ENCODE measurements around the gene PAPPA. TPM values are rescaled to one million over a fixed set of nuclear protein-coding genes. Genes with fewer than 3 reads are reported as not detected.

The PAPPA gene
- total RNA-seq, 1 donor from 2014 or later = 2.9 TPM

- no peak for ATAC-seq
- Histone ChIP-seq H3K4me3 (no peak overlapping the region), H3K9me3 (no peaks in the 10 kb centered on the region), H3K27me3 (no peaks in the 10 kb centered on the region), H3K4me1 (no peaks in the 10 kb centered on the region), H3K27ac (no peak overlapping the region), H3K36me3 (no peaks in the 10 kb centered on the region)
- DNase-seq = no peak
- TF ChIP-seq CTCF (IDR thresholded peaks at IDR 0.05) = no peak
- intact Hi-C loops (cut with DNase I) = no loop called here
Measured at GRCh38 chr9:116309900-116310611, 156.5 kb downstream of the PAPPA start.

GRCh38 chr9:116312221-116312620 is 158.6 kb downstream of the PAPPA start:
- Histone ChIP-seq H3K4me1 (no peaks in the 10 kb centered on the region), H3K4me3 (no peak overlapping the region), H3K27me3 (no peaks in the 10 kb centered on the region), H3K9me3 (no peaks in the 10 kb centered on the region), H3K27ac (no peak overlapping the region), H3K36me3 (no peaks in the 10 kb centered on the region)
- intact Hi-C loops (cut with DNase I) = no loop called here
- no peak for TF ChIP-seq CTCF (IDR thresholded peaks at IDR 0.05)
- DNase-seq (no peak), ATAC-seq (no peak)

GRCh38 chr9:116313638-116314037 is 160.0 kb downstream of the PAPPA start:
- Histone ChIP-seq H3K36me3 (no peaks in the 10 kb centered on the region), H3K4me1 (no peaks in the 10 kb centered on the region), H3K27ac (no peak overlapping the region), H3K9me3 (no peaks in the 10 kb centered on the region), H3K27me3 (no peaks in the 10 kb centered on the region), H3K4me3 (no peak overlapping the region)
- intact Hi-C loops (cut with DNase I) = no loop called here
- ATAC-seq (no peak), DNase-seq (no peak)
- no peak for TF ChIP-seq CTCF (IDR thresholded peaks at IDR 0.05)

- Histone ChIP-seq H3K36me3 (no peaks in the 10 kb centered on the region), H3K9me3 (no peaks in the 10 kb centered on the region), H3K4me1 (no peaks in the 10 kb centered on the region), H3K4me3 (no peak overlapping the region), H3K27me3 (no peaks in the 10 kb centered on the region), H3K27ac (no peak overlapping the region)
- DNase-seq (no peak), ATAC-seq (no peak)
- TF ChIP-seq CTCF (IDR thresholded peaks at IDR 0.05) = no peak
- intact Hi-C loops (cut with DNase I) = no loop called here
Measured at GRCh38 chr9:116316246-116316645, 162.7 kb downstream of the PAPPA start.

- ATAC-seq = no peak
- no peaks in the 10 kb centered on the region for H3K9me3 ChIP-seq
- no peaks in the 10 kb centered on the region for H3K36me3 ChIP-seq
- H3K4me1 ChIP-seq = no peaks in the 10 kb centered on the region
- DNase-seq = no peak
- intact Hi-C loops (cut with DNase I) = no loop called here
- TF ChIP-seq CTCF (IDR thresholded peaks at IDR 0.05) = no peak
- no peak overlapping the region for H3K4me3 ChIP-seq
- H3K27ac ChIP-seq = no peak overlapping the region
- H3K27me3 ChIP-seq = no peaks in the 10 kb centered on the region
Measured at GRCh38 chr9:116317503-116317902, 163.9 kb downstream of the PAPPA start.

Measured in upper lobe of right lung (tissue), 1 donor.